Peyer's patch (tissue), 4 donors: ENCODE data around the gene TPM4. TPM values are rescaled to one million over a fixed set of nuclear protein-coding genes. Genes with fewer than 3 reads are reported as not detected.
A peak's percentile ranks its signal among the peaks of the same experiment; 100 is the strongest.

Experiments
- DNase-seq, 3 donors: peaks; one replicate each; pipeline ENCODE4 v3.0.0-alpha.2; 2017 to 2019
- H3K27ac ChIP-seq, 4 donors: fragments of 200-600 bp; sonication (generic); one replicate each; pipeline ENCODE4 v1.5.1; 2016 to 2019
- H3K27me3 ChIP-seq, 2 donors: fragments of 200-600 bp; sonication (generic); one replicate each; pipeline ENCODE4 v1.5.1; 2019
- H3K36me3 ChIP-seq, 3 donors: fragments of 200-600 bp; sonication (generic); one replicate each; pipeline ENCODE4 v1.5.1; 2016 to 2019
- H3K4me1 ChIP-seq, 4 donors: fragments of 200-600 bp; sonication (generic); one replicate each; pipeline ENCODE4 v1.5.1; 2016 to 2019
- H3K4me3 ChIP-seq, 4 donors: fragments of 200-600 bp; sonication (generic); 1 replicate in 3 of 4; 2 replicates in 1 of 4; pipeline ENCODE4 v1.5.1; 2016 to 2019; ENCODE audit warnings: mild to moderate bottlenecking in 1 of 4
- H3K9me3 ChIP-seq, 4 donors: fragments of 200-600 bp; sonication (generic); one replicate each; pipeline ENCODE4 v1.5.1; 2016 to 2019; ENCODE audit warnings: mild to moderate bottlenecking in 1 of 4
- CTCF ChIP-seq, 6 experiments: fragments of 450-650 bp in 4 of 6; fragments of 200-600 bp in 2 of 6; sonication (generic) in 1 of 6; IDR thresholded peaks; one replicate each; pipeline ENCODE4 v1.5.1; 2017 to 2019; ENCODE audit warnings: antibody characterized with exemption in 6 of 6, mild to moderate bottlenecking in 3 of 6, moderate library complexity in 1 of 6
- POLR2A ChIP-seq, 2 donors: fragments of 450-650 bp; IDR thresholded peaks; one replicate each; pipeline ENCODE4 v1.5.1; 2017; ENCODE audit warnings: antibody characterized with exemption in 2 of 2, mild to moderate bottlenecking in 2 of 2, moderate library complexity in 2 of 2
- total RNA-seq, 4 donors: library from RNA; depleted of rRNA; stranded (reverse); fragments of >200 nt; gene quantifications; one replicate each; pipeline ENCODE4 v1.1.0, GENCODE V29; 2016

TPM4 gene
- total RNA-seq, 4 donors from 2014 or later: 125 to 423 (median 139) TPM

GRCh38 chr19:16112778-16113177, 36.5 kb downstream of the TPM4 start:
- Histone ChIP-seq H3K4me1 (peaks cover 4 to 60% (median 21%) of the 10 kb centered on the region in 4 donors), H3K36me3 (peaks cover 0 to 11% (median 0%) of the 10 kb centered on the region in 3 donors), H3K9me3 (no peaks in the 10 kb centered on the region), H3K27me3 (no peaks in the 10 kb centered on the region), H3K4me3 (peak overlapping the region in 3 of 4 donors; percentile 89 to 94 (median 94)), H3K27ac (peak overlapping the region; percentile 94 to 96 (median 96))
- TF ChIP-seq POLR2A (IDR thresholded peaks at IDR 0.05) (no peak), CTCF (IDR thresholded peaks at IDR 0.05) (no peak)
- DNase-seq: no peak

GRCh38 chr19:16113727-16114126, 37.4 kb downstream of the TPM4 start:
- H3K36me3 ChIP-seq: peaks cover 0 to 20% (median 0%) of the 10 kb centered on the region in 3 donors
- H3K4me1 ChIP-seq: peaks cover 4 to 67% (median 28%) of the 10 kb centered on the region in 4 donors
- H3K4me3 ChIP-seq: no peak overlapping the region
- H3K27ac ChIP-seq: peak overlapping the region in 1 of 4 donors; percentile 41
- TF ChIP-seq CTCF (IDR thresholded peaks at IDR 0.05) (no peak), POLR2A (IDR thresholded peaks at IDR 0.05) (no peak)
- H3K27me3 ChIP-seq: no peaks in the 10 kb centered on the region
- no peaks in the 10 kb centered on the region for H3K9me3 ChIP-seq
- DNase-seq: no peak

- Histone ChIP-seq H3K9me3 (no peaks in the 10 kb centered on the region), H3K4me1 (peaks cover 11 to 82% (median 38%) of the 10 kb centered on the region in 4 donors), H3K27me3 (no peaks in the 10 kb centered on the region), H3K36me3 (peaks cover 0 to 33% (median 0%) of the 10 kb centered on the region in 3 donors), H3K4me3 (no peak overlapping the region), H3K27ac (peak overlapping the region in 3 of 4 donors; percentile 14 to 77 (median 53))
- peak in 1 of 3 donors; percentile 75 for DNase-seq
- no peak for TF ChIP-seq CTCF (IDR thresholded peaks at IDR 0.05)
- peak in 1 of 2 donors; percentile 60 for TF ChIP-seq POLR2A (IDR thresholded peaks at IDR 0.05)
Observed at GRCh38 chr19:16115301-16116039, 39.2 kb downstream of the TPM4 start.

GRCh38 chr19:16116067-16116466, 39.8 kb downstream of the TPM4 start:
- peaks cover 0 to 39% (median 0%) of the 10 kb centered on the region in 3 donors for H3K36me3 ChIP-seq
- H3K27ac ChIP-seq: peak overlapping the region in 2 of 4 donors; percentile 53 to 77
- no peak for TF ChIP-seq CTCF (IDR thresholded peaks at IDR 0.05)
- no peak for TF ChIP-seq POLR2A (IDR thresholded peaks at IDR 0.05)
- H3K9me3 ChIP-seq: no peaks in the 10 kb centered on the region
- H3K27me3 ChIP-seq: no peaks in the 10 kb centered on the region
- H3K4me3 ChIP-seq: no peak overlapping the region
- H3K4me1 ChIP-seq: peaks cover 11 to 77% (median 38%) of the 10 kb centered on the region in 4 donors
- DNase-seq: no peak

- no peaks in the 10 kb centered on the region for H3K27me3 ChIP-seq
- H3K27ac ChIP-seq: peak overlapping the region; percentile 75 to 86 (median 82)
- peak in 2 of 3 donors; percentile 67 to 69 for DNase-seq
- peaks cover 0 to 55% (median 0%) of the 10 kb centered on the region in 3 donors for H3K36me3 ChIP-seq
- no peaks in the 10 kb centered on the region for H3K9me3 ChIP-seq
- TF ChIP-seq POLR2A (IDR thresholded peaks at IDR 0.05) (no peak), CTCF (IDR thresholded peaks at IDR 0.05) (no peak)
- no peak overlapping the region for H3K4me3 ChIP-seq
- H3K4me1 ChIP-seq: peaks cover 11 to 71% (median 33%) of the 10 kb centered on the region in 4 donors
Observed at GRCh38 chr19:16117594-16118033, 41.3 kb downstream of the TPM4 start.
